ENCODE data around the gene HDGF. TPM values are rescaled to one million over a fixed set of nuclear protein-coding genes. Genes with fewer than 3 reads are reported as not detected.

Gene HDGF
- total and polyA plus RNA-seq, 9 of the 15 experiments (the other 6 are each of a cell fraction or from before 2014, with no cell fraction given): 38.8 to 601 (median 400) TPM

DNA sequence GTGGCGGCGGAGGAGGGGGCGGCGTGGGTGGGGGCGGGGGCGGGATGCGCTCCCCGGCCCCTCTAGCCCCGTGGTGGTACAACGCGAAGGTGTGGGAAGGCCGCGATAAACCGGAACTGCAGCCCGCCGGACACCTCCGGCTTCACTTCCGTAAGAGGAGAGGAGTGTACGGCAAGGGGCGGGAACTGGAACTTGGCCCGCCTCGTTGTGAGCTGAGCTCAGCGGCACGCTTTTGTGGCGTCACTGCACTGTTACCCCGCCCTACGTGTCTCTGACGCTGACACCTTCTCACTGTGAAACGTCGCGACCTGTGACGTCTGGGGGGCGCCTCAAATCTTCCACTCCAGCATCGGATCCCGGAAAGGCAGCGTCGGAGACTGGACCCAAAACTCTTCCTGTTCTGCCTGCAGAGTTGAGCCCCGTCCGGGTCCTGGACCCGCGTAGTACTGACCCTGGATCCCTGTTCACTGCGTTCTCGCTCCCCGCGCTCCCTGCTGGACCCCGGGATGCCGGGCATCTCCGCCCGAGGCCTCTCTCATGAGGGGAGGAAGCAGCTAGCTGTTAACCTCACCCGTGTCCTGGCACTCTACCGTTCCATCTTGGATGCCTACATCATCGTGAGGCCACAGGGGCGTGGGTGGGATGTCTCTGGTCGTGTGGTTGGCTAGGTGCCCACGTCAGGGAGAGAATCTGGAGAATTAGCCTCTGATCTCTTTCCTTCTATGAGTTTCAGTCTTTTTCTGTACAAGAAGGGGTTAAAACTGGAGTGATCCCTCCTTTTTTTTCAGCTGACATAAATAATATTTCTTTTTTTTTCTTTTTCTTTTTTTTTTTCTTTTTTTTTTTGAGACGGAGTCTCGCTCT, 22.6 kb downstream of the HDGF start, which contains the start of gene ISG20L2 (continued):
- TF ChIP-seq, protein P1, sequence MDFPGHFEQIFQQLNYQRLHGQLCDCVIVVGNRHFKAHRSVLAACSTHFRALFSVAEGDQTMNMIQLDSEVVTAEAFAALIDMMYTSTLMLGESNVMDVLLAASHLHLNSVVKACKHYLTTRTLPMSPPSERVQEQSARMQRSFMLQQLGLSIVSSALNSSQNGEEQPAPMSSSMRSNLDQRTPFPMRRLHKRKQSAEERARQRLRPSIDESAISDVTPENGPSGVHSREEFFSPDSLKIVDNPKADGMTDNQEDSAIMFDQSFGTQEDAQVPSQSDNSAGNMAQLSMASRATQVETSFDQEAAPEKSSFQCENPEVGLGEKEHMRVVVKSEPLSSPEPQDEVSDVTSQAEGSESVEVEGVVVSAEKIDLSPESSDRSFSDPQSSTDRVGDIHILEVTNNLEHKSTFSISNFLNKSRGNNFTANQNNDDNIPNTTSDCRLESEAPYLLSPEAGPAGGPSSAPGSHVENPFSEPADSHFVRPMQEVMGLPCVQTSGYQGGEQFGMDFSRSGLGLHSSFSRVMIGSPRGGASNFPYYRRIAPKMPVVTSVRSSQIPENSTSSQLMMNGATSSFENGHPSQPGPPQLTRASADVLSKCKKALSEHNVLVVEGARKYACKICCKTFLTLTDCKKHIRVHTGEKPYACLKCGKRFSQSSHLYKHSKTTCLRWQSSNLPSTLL (IDR thresholded peaks at IDR 0.05): no peak
- TF ChIP-seq SAP30 (IDR thresholded peaks at IDR 0.05; ENCODE audit: borderline replicate concordance, insufficient read depth, low read depth, low read length, poor library complexity, severe bottlenecking) (peak; percentile 42), MTA3 (IDR thresholded peaks at IDR 0.05; ENCODE audit: borderline replicate concordance) (peak; percentile 99), STAT5A (IDR thresholded peaks at IDR 0.05; ENCODE audit: borderline replicate concordance, low read length) (no peak), KLF6 (CRISPR knock-in tag; IDR thresholded peaks at IDR 0.05; ENCODE audit: borderline replicate concordance) (no peak), BRF1 (IDR thresholded peaks at IDR 0.05; ENCODE audit: borderline replicate concordance, extremely low read depth, insufficient read length) (no peak), HMG20A (CRISPR knock-in tag; conservative IDR thresholded peaks at IDR 0.05) (no peak), SMAD4 (CRISPR knock-in tag; conservative IDR thresholded peaks at IDR 0.05) (no peak), KDM5B (IDR thresholded peaks at IDR 0.05; ENCODE audit: insufficient replicate concordance, low read depth, low read length) (peak; percentile 64), KLF1 (tag; IDR thresholded peaks at IDR 0.05) (no peak), ZNF766 (CRISPR knock-in tag; conservative IDR thresholded peaks at IDR 0.05) (0 out of 2 replicates have a peak, but pooled peaks have one; percentile 73), ZC3H11A (IDR thresholded peaks at IDR 0.05; ENCODE audit: low read depth, low read length) (0 out of 2 replicates have a peak, but pooled peaks have one; percentile 58), PHF8 (IDR thresholded peaks at IDR 0.05; ENCODE audit: borderline replicate concordance, low read length) (peak; percentile 76; the same call in 1 of the 2 replicates), TBP (optimal IDR thresholded peaks at IDR 0.05; ENCODE audit: low read depth, low read length) (no peak), GABPA (tag; conservative IDR thresholded peaks at IDR 0.05; ENCODE audit: low read depth) (peak; percentile 82)
- TF ChIP-seq, protein P2, sequence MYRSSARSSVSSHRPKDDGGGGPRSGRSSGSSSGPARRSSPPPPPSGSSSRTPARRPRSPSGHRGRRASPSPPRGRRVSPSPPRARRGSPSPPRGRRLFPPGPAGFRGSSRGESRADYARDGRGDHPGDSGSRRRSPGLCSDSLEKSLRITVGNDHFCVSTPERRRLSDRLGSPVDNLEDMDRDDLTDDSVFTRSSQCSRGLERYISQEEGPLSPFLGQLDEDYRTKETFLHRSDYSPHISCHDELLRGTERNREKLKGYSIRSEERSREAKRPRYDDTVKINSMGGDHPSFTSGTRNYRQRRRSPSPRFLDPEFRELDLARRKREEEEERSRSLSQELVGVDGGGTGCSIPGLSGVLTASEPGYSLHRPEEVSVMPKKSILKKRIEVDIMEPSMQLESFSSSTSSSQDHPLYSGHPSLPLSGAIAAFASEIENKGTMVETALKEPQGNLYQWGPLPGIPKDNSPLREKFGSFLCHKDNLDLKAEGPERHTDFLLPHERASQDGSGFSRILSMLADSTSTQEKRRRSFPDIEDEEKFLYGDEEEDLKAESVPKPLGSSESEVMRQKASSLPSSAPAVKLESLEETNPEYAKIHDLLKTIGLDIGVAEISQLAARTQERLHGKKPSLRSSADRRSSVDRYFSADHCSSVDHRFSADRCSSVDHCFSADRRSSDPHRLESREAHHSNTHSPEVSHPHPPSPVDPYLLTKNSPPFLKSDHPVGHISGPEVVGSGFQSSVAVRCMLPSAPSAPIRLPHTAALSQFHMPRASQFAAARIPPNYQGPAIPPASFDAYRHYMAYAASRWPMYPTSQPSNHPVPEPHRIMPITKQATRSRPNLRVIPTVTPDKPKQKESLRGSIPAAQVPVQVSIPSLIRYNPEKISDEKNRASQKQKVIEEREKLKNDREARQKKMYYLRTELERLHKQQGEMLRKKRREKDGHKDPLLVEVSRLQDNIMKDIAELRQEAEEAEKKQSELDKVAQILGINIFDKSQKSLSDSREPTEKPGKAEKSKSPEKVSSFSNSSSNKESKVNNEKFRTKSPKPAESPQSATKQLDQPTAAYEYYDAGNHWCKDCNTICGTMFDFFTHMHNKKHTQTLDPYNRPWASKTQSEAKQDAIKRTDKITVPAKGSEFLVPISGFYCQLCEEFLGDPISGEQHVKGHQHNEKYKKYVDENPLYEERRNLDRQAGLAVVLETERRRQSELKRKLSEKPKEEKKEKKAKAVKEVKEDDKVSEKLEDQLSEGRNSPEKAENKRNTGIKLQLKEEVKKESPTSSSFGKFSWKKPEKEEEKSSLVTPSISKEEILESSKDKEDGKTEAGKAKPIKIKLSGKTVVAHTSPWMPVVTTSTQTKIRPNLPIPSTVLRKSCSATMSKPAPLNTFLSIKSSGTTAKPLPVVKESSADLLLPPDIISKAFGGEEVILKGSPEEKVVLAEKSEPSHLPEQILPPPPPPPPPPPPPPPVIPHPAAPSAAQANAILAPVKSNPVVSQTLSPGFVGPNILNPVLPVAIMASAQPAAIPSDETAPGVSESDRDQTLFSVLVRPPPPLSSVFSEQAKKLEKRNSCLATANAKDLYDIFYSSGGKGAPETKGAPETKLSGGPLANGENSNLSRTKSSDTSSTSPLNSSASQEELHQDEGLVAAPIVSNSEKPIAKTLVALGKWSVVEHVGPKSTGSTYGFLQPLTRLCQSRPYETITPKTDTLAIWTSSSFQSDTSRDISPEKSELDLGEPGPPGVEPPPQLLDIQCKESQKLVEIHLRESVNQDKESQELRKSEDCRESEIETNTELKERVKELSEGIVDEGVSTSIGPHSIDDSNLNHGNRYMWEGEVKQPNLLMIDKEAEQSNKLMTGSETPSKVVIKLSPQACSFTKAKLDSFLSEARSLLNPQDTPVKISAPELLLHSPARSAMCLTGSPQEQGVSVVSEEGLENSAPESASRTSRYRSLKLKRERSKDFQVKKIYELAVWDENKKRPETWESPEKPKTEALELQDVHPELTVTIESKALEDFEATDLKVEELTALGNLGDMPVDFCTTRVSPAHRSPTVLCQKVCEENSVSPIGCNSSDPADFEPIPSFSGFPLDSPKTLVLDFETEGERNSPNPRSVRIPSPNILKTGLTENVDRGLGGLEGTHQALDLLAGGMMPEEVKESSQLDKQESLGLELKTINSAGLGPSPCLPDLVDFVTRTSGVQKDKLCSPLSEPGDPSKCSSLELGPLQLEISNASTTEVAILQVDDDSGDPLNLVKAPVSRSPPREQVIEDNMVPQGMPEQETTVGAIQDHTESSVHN (IDR thresholded peaks at IDR 0.05; ENCODE audit: borderline replicate concordance in 1 of 2, low read depth in 1 of 2): no peak

Measured in K562 (cell line).